Stimulated activated CD4-positive, alpha-beta T cell treated with anti-CD3 and anti-CD28 coated beads, Interleukin-1b, Interleukin-23, amount 100 ng/mL, for 4 hours (primary cell): ENCODE measurements around the gene NLRP1.

Source experiments
- DNase-seq, 2 donors: peaks; one replicate each; pipeline ENCODE4 v3.0.0-alpha.2; 2020; ENCODE audit warnings: low read depth in 2 of 2

NLRP1 gene

GRCh38 chr17:5516060-5516792 lies 68.1 kb downstream of the NLRP1 start:
- no peak for DNase-seq

DNA sequence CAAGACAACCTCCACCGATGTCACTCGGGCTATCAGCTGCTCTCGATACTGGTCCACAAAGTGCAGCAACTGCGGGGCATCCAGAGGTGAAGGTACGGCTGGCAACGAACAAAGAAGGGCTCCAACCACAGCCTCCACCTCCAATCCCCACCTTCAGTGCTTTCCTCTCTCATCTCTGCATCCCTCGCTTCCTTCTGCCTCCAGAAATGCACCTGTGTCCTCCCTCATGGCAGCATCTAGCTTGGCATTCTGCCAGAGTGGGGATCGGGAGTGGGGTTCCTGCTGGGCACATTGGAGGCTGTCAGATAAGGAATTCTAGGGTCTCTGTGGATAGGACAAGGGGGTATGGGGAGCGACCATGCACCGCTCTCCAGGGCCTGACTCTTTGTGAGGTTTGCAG lies 69.3 kb downstream of the NLRP1 start:
- no peak for DNase-seq

GRCh38 chr17:5513628-5514027 lies 70.7 kb downstream of the NLRP1 start:
- DNase-seq, result no peak

GRCh38 chr17:5511401-5512225 lies 72.7 kb downstream of the NLRP1 start:
- DNase-seq, result no peak

DNA sequence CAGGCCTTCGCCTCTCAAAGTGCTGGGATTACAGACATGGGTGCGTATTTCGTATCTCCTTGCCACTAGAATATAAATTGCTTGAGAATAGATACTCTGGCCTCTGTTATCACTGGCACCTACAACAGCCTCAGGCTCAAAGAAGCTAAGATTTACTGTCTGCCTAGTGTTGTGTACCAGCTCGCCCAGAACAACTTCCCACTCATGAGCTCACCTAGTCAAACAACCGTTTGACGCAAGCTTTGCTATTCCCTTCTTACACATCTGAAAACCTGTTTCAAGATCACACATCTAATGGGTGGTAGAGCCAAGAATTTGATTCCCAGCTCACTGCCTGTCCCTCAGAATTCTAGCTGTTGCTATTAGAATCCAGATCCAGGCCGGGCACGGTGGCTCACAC lies 73.5 kb downstream of the NLRP1 start:
- DNase-seq, result no peak

- no peak for DNase-seq
These were observed 74.8 kb downstream of the NLRP1 start for GRCh38 chr17:5509482-5509881.

- DNase-seq, result no peak
These were observed 75.5 kb downstream of the NLRP1 start for GRCh38 chr17:5508810-5509209.

DNA sequence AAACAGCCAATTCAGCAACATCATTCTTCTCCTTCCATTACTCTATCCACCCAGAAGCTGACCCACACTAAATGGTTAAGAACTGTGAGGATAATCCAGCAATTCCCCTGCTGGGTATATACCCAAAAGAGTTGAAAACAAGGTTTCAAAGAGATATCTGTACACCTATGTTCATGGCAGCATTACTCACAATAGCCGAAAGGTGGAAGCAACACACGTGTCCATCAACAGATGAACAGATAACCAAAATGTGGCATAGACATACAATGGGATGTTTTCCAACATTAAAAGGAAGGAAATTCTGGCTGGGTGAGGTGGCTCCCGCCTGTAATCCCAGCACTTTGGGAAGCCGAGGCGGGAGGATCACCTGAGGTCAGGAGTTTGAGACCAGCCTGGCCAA lies 78.0 kb downstream of the NLRP1 start:
- no peak for DNase-seq

DNA sequence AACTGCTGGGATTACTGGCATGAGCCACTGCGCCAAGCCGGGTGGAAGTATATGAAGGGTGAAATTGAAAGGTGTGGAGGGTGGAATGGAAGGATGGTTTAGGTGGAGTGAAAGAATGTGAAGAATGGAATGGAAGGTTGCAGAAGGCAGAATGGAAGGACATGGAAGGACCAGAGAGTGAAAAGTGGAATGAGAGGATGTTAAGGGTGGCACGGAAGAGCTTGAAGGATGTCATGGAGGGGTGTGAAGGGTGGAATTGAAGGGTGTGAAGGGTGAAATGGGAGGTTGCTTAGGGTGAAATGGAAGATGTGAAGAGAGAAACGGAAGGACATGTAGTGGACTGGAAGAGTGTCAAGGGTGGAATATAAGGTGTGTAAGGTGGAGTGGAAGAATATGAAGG lies 81.8 kb downstream of the NLRP1 start:
- no peak for DNase-seq

DNA sequence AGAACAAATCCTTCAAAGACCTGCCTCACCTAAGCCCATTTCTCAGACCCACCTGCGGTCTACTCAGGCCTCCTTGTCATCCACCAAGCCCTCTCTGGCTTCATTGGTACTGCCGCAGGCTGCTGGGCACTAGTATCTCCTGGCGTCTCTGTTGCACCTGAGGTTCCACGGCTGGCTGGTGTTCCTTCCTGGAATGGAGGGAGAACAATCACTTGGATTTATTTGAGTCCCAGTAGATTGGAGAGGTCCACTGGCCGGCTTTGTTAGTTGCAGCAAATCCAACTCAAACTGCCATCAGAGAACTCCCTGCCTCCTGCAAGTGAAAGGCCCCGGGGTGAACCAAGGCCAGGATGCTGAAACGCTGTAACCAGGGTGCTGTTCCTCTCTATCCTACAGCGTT lies 82.6 kb downstream of the NLRP1 start:
- DNase-seq, result no peak

DNA sequence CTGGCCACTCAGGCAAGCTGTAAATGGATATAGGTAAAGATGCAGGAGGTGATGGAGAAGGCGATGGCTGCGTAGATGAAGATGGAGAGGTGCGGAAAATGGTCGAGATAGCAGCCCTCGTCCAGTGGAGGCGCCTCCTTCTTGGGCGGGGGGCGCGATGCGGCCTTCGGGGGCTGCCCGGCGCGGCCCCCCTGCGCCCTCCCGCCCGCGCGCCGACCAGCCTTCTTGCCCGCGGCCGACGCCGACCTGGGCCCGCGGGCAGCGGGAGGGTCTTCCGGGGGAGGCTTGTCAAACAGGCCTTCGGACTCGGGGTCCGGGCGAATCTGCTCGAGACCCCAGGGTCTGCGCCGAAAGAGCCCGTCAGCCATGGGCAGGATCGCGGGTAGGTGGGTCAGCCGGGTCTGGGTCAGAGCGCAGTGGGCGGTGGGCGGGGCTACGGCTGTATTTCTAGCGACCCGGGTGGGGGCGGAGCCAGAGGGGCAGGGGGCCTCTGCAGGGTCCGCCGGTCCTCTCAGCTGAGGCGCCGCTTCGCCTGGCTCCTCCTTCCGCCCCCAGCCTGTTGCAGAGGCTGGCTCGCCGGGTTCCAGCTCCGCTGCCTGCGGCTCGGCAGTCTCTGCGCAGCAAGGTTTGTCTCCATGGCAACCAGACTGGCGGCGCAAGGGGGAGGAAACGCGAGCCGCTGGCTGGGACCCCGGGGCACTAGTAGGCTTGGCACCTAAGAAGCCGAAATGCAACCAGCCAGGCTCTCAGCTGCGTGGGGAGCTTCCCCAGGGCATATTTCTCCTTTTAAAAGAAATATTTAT lies 83.5 kb downstream of the NLRP1 start:
- peak; percentile 55 to 62 for DNase-seq

- DNase-seq, result no peak
These were observed 84.1 kb downstream of the NLRP1 start for GRCh38 chr17:5500247-5500588.

- DNase-seq, result no peak
These were observed 84.7 kb downstream of the NLRP1 start for GRCh38 chr17:5499476-5500231.

DNA sequence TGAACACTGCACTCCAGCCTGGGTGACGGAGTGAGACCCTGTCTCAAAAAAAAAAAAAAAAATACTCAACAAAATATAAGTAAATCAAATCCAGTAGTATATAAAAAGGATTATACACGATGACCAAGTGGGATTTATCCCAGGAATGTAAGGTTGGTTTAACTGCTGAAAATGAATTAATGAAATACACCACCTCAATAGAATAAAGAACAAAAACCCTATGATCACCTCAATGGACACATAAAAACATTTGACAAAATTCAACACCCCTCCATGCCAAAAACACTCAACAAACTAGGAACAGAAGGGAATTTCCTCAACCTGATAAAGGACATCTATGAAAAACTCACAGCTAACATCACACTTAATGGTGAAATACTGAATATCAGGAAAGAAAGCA lies 91.3 kb downstream of the NLRP1 start:
- no peak for DNase-seq

DNA sequence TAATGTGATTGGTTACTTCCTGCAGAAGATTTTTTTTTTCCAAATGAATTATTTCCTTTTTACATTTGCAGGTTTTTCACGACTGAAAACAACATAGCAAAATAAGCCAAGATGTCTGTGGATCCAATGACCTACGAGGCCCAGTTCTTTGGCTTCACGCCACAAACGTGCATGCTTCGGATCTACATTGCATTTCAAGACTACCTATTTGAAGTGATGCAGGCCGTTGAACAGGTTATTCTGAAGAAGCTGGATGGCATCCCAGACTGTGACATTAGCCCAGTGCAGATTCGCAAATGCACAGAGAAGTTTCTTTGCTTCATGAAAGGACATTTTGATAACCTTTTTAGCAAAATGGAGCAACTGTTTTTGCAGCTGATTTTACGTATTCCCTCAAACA lies 95.6 kb downstream of the NLRP1 start:
- no peak for DNase-seq

DNA sequence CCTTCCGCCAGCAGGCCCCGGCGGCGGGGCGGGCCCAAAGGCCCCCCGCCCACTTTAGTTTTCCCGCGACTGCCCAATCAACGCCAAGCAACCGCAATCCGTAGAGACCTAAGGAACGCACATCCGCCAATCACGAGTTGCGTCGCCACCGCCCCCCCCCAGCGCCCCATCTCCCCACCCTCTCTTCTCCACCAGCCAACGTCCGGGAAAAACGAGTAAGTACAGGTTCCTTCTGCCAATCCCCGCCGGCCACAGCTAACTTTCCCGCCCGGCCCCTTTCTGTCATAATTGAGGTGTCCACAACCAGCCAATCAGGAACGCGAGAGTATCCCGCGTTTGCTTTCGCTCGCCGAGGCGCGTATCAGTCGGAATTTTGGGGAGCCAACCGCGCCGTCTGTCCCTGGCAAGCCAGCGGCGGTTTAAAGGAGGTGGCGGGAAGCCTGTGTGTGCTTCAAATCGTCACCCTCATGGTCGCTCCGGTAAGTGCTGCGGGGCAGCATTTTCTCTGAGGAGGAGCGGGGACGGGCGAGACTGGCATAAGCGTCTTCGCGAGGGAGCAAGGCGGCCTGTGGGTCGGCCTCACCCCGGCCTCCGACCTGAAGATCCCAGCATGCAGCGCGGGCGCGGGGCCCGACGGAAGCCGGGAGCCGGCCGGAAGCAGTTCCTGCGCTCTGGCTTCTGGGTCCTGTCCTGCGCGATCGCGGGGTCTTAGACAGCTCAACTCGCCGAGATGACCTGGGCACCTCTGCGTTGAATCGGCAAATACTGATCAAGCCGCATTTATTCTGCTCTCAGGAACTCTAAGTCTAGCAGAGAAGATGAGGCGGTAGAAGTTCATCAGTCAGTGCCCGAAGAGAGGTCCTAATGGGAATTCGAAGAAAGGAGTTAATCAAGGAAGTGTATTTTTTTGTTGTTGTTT lies 97.8 kb downstream of the NLRP1 start, which contains the start of gene MIS12:
TSS of gene MIS12 (plus strand) at position 361 of the 919 bp plus-strand sequence. CDS start 2,297 bp downstream, outside the sequence.
- peak; percentile 91 to 95 for DNase-seq

DNA sequence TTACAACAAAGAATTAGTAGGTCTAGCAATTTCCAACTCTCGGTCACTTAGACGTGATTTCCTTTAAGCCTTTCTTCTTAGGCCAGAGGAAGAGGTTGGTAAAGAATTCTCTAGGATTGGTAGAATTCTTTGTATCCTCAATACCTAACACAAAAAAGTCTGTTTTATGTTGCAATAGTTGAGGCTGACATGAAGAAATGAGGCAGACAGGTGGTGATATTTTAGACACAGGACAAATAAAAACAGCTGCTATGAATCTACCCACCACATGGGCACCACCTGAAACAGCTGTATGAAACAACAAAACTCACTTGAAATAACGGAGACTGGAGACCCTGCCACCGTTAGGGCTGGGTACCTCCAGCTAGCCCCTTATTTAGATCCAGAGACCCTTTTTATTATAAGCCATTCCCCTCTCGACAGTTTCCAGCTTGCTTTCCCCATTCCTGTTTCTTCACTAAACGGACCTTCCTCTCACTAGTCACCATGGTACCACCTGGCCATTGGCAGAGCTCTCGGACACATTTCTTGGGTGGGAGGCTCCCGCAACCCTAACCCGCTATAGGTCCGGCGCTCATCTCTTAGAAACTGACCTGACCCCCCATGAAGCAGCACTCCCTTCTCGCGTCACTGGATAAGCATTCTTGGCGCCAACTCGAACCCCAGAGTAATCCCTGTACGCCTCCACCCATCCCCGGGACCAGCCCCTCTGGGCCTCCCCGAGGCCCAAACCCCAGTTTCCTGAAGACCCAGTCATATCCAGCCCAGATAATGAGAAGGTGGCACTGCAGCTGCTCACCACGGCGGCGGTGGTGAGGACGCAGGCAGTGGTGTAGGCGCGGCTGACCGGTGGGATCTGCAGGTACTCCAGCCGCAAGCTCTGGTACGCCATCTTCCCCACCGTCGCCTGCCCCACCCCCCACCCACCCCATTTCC lies 98.8 kb downstream of the NLRP1 start, which contains the start of gene DERL2:
TSS of gene DERL2 (minus strand) at position 909 of the 936 bp plus-strand sequence. CDS start at position 892, 17 bp downstream.
- no peak for DNase-seq

DNA sequence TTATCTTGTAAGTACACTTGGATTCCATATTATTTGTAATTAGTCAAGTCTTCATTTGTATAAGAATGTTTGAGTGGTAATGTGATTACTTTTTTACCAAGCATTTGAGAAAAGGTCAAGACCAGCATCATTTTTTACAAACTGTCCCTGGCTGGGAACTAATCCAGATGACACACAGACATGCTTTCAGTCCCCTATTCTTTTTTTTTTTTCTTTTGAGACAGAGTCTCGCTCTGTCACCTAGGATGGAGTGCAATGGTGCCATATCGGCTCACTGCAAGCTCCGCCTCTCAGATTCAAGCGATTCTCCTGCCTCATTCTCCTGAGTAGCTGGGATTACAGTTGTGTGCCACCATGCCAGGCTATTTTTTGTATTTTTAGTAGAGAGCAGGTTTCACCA lies 102.9 kb downstream of the NLRP1 start:
- no peak for DNase-seq

DNA sequence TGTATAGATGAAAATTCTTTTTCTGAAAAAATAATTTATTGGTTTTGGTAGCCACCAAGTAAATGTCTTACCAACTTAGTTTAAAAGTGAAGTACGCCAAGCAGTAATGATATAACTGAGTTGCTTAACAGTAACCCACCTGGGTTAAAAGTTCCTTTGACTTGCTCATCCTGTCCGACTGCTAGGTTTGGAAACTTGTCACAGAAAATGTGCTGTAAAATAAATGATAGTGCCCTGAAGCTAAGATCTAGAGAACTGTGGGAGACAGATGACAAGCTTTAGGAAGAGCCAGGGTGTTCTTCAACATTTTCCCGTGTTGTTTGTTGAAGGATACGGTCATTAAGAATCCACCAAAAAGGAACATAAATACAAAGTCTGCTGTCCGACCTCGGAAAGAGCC lies 103.3 kb downstream of the NLRP1 start:
- DNase-seq, result no peak
